Stimulated activated CD8-positive, alpha-beta memory T cell treated with anti-CD3 and anti-CD28 coated beads, Interleukin-12 subunit alpha, Interleukin-12 subunit beta, amount 100 ng/mL, for 24 hours (primary cell): Measurements from ENCODE around the gene SMAD4.

ENCODE experiments used
- DNase-seq: peaks from one replicate; pipeline ENCODE4 v3.0.0-alpha.2; 2020; ENCODE audit errors: extremely low read depth

The SMAD4 gene

DNA sequence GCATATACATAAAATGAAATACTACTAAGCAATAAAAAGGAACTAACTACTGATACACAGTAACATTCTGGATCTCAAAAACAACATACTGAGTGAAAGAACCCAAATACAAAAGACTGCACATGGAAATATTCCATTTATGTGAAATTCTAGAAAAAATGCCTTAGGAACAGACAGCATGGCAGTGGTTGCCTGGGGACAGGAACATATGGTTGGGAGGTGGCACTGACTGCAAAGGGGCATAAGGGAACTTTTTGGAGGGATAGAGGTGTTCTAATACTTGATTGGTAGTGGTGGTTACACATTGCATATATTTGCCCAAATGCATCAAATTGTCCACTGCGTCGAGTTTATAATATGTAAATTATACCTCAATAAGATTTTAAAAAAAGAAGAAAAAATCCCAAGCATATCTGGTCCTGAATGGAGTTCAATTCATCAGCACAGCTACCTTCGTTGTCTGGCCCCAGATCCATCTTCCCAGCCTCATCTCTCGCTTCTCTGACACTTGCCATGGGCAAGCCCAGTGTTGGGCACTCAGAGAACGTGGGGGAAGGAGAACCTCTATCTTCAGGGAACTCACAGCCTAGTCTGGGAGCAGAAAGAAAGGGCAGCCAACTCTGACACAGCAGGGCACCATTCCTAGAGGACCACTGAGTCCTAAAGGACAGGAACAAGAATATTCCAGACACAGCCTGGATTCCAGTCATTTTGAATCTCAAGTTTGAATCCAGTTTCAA, 8.6 kb upstream of the SMAD4 start:
- no peak for DNase-seq

GRCh38 chr18:51025512-51025911, 4.5 kb upstream of the SMAD4 start:
- no peak for DNase-seq

- no peak for DNase-seq
Measured at GRCh38 chr18:51028201-51028805, 1.7 kb upstream of the SMAD4 start.

DNA sequence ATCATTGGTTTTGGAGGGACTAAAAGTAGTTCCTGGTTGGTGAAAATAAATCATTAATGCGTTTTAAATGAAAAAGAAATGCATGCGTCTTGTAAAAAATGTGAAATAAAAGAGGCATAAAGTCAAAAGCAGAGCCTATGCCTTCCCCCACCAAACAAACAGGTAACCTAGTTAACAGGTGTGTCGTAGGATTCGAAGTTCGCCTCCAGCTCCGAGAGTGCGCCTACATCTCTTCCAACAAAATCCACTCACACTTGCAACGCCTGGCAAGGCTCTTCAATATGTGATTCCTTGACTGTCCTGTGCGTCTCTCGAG, 677 bp upstream of the SMAD4 start:
- DNase-seq: no peak

GRCh38 chr18:51030537-51031258, 685 bp downstream of the SMAD4 start:
- DNase-seq: peak; percentile 25

DNA sequence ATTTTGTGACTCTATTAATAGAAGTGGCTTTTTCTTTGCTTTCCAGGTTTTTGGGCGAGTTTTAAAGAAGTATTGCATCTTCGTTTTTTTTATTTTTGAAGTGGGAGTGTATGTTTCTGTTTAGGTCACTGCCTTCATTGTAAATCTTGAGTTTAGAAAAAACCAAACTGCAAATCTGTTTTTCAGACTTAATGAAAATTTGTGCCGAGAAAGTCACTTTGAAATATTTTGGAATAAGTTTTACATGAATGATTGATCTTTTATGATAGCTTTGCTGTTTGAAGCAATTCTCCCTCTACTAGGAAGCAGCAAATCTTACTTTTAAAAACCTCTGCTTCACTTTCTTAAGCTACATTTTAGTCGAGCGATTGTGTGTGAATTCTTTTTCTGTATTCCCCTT, 2.2 kb downstream of the SMAD4 start:
- DNase-seq: no peak

DNA sequence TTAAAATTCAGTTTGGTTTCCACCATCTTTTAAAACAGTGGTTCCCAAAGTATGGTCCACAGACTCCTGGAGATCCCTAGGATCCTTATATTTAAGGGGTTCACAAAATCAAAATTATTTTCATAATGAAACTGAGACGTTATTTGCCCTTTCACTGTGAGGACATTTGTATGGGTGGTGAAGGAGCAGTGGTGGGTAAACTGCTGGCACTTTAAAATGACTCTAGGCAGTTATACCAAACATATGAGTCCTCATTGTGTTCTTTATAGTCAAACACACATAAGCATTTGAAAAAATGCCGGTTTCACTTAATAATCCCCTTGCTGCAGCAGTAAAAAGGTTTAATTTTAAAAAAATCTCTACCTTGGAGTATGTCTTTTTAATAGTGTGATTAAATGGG, 7.2 kb downstream of the SMAD4 start:
- DNase-seq: no peak

GRCh38 chr18:51038110-51038509, 8.1 kb downstream of the SMAD4 start:
- no peak for DNase-seq

- no peak for DNase-seq
Measured at GRCh38 chr18:51039138-51040112, 9.4 kb downstream of the SMAD4 start.

- no peak for DNase-seq
Measured at GRCh38 chr18:51041677-51042352, 11.8 kb downstream of the SMAD4 start.

- no peak for DNase-seq
Measured at GRCh38 chr18:51044928-51045585, 15.0 kb downstream of the SMAD4 start.

DNA sequence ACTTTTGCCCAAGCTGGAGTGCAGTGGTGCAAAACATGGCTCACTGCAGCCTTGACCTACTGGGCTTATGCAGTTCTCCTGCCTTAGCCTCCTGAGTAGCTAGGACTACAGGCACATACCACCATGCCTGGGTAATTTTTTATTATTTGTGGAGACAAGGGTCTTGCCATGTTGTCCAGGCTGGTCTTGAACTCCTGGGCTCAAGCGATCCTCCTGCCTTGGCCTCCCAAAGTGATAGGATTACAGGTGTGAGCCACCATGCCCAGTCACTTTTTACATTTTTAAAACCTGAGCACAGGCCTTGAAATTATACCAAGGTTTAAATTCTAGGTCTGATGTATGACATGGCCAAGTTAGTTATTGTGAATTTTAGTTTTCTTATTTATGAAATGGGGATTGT, 18.2 kb downstream of the SMAD4 start:
- DNase-seq: no peak

DNA sequence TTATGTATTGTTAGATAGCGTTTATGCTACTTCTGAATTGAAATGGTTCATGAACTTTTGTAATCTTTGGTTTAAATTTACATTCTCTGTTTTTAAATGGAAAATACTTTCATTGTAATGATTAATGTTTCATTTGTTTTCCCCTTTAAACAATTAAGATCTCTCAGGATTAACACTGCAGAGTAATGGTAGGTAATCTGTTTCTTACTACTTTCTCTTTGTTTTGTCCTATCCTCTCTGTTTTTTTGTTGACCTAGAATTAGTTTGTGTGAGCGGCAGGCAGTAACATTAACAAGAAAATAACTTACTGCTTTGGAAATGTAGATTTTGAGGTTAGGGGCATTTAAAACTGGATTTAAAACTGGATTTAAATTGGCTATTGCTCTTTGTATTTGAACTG, 19.1 kb downstream of the SMAD4 start:
- DNase-seq: no peak

- DNase-seq: no peak
Measured at GRCh38 chr18:51051105-51051712, 21.2 kb downstream of the SMAD4 start.

GRCh38 chr18:51053814-51054213, 23.8 kb downstream of the SMAD4 start:
- DNase-seq: no peak

GRCh38 chr18:51054764-51055163, 24.8 kb downstream of the SMAD4 start:
- no peak for DNase-seq

GRCh38 chr18:51059969-51060368, 30.0 kb downstream of the SMAD4 start:
- DNase-seq: no peak

- no peak for DNase-seq
Measured at GRCh38 chr18:51064256-51064655, 34.2 kb downstream of the SMAD4 start.

DNA sequence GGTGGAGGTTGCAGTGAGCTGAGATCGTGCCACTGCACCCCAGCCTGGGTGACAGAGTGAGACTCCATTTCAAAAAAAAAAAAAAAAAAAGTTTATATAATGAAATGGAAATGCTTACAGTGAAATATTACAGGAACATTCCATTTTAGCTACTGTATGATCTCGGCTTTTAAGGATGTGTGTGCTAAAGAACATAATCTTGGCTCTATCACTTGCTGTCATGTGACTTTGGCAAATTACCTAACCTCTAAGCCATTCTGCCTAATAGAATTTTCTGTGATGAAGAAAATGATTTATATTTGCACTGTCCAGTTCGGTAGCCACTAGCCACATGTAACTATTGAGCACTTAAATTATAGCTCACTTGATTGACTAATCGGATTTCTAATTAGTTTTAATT, 36.3 kb downstream of the SMAD4 start:
- DNase-seq: no peak

- DNase-seq: no peak
Measured at GRCh38 chr18:51068105-51068504, 38.1 kb downstream of the SMAD4 start.

- DNase-seq: no peak
Measured at GRCh38 chr18:51069885-51070284, 39.9 kb downstream of the SMAD4 start.
